ENCODE data around the gene RANBP9.

DNA sequence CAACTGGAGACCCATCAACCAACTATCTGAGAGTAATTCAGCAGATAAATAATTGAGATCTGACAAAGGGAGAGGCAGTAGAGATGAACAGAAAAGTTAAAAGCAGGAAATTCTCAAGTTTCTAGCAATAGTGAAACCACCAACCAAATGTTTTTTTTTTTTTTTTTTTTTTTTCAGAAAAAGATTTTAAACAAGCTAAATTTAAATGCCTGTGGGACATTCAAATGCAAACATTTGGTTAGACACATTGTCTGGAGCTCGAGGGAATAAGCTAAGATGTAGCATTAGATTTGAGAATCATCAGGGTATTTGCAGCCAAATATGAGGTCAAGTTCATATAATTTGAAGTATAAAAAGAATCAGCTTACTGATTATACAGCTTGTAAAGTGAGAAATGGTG, 16.4 kb downstream of the RANBP9 start:
- TF ChIP-seq, protein P1, sequence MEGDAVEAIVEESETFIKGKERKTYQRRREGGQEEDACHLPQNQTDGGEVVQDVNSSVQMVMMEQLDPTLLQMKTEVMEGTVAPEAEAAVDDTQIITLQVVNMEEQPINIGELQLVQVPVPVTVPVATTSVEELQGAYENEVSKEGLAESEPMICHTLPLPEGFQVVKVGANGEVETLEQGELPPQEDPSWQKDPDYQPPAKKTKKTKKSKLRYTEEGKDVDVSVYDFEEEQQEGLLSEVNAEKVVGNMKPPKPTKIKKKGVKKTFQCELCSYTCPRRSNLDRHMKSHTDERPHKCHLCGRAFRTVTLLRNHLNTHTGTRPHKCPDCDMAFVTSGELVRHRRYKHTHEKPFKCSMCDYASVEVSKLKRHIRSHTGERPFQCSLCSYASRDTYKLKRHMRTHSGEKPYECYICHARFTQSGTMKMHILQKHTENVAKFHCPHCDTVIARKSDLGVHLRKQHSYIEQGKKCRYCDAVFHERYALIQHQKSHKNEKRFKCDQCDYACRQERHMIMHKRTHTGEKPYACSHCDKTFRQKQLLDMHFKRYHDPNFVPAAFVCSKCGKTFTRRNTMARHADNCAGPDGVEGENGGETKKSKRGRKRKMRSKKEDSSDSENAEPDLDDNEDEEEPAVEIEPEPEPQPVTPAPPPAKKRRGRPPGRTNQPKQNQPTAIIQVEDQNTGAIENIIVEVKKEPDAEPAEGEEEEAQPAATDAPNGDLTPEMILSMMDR (IDR thresholded peaks at IDR 0.05; ENCODE audit: extremely low read depth in 1 of 2, insufficient read depth in 1 of 2, low read depth in 1 of 2, low read length in 2 of 2): no peak
- TF ChIP-seq POLR2A (IDR thresholded peaks at IDR 0.05; ENCODE audit: low read depth, low read length) (no peak), POLR2AphosphoS5 (IDR thresholded peaks at IDR 0.05; ENCODE audit: insufficient read depth, low read depth, low read length) (no peak), EZH2 (IDR thresholded peaks at IDR 0.05; ENCODE audit: borderline replicate concordance, low read depth, low read length, severe bottlenecking) (no peak), MYC (IDR thresholded peaks at IDR 0.05; ENCODE audit: low read depth, low read length) (no peak), JUN (IDR thresholded peaks at IDR 0.05; ENCODE audit: borderline replicate concordance, insufficient read depth, insufficient read length, low read depth) (no peak), GATA2 (IDR thresholded peaks at IDR 0.05; ENCODE audit: insufficient read depth, insufficient read length, low read depth, low read length) (no peak), FOS (IDR thresholded peaks at IDR 0.05; ENCODE audit: borderline replicate concordance, insufficient read depth, low read length) (no peak)
- TF ChIP-seq, protein P2, sequence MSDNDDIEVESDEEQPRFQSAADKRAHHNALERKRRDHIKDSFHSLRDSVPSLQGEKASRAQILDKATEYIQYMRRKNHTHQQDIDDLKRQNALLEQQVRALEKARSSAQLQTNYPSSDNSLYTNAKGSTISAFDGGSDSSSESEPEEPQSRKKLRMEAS (IDR thresholded peaks at IDR 0.05; ENCODE audit: insufficient read depth, insufficient read length): no peak

All from endothelial cell of umbilical vein (primary cell).